Esophagus squamous epithelium (tissue), 5 donors: ENCODE measurements around the gene ITGA11. TPM values are rescaled to one million over a fixed set of nuclear protein-coding genes. Genes with fewer than 3 reads are reported as not detected.

ENCODE experiments used
- DNase-seq: peaks from one replicate; lab custom pipeline; 2025; lab: John Stamatoyannopoulos, UW
- H3K27ac ChIP-seq, 4 donors: fragments of 200-600 bp; sonication (generic); one replicate each; pipeline ENCODE4 v1.5.1; 2016 to 2019; ENCODE audit warnings: mild to moderate bottlenecking in 1 of 4
- H3K27me3 ChIP-seq, 4 donors: fragments of 200-600 bp; sonication (generic); 1 replicate in 3 of 4; 2 replicates in 1 of 4; pipeline versions ENCODE4 v1.5.1 to v1.6.0; 2017 to 2021; ENCODE audit warnings: antibody characterized with exemption in 1 of 4
- H3K36me3 ChIP-seq, 3 donors: fragments of 200-600 bp; sonication (generic); one replicate each; pipeline ENCODE4 v1.5.1; 2016 to 2019
- H3K4me1 ChIP-seq, 3 donors: fragments of 200-600 bp; sonication (generic); one replicate each; pipeline ENCODE4 v1.5.1; 2017 to 2019
- H3K4me3 ChIP-seq, 4 donors: fragments of 200-600 bp; sonication (generic); 1 replicate in 3 of 4; 2 replicates in 1 of 4; pipeline ENCODE4 v1.5.1; 2016 to 2019; ENCODE audit warnings: mild to moderate bottlenecking in 2 of 4, moderate library complexity in 1 of 4
- H3K9me3 ChIP-seq, 3 donors: fragments of 200-600 bp; sonication (generic); one replicate each; pipeline ENCODE4 v1.5.1; 2016 to 2019
- POLR2A ChIP-seq, 4 donors: fragments of 450-650 bp; IDR thresholded peaks; one replicate each; pipeline ENCODE4 v1.6.1; 2017; ENCODE audit warnings: antibody characterized with exemption in 4 of 4, mild to moderate bottlenecking in 4 of 4, moderate library complexity in 3 of 4
- WGBS, 2 donors: methylation state at CpG; one replicate each; pipeline ENCODE4 v1.1.5; 2018; 5-methylcytosine and 5-hydroxymethylcytosine counted together
- intact Hi-C: fragments of 100-400 bp; cut with DNase I; formaldehyde crosslinking; loops from one replicate; pipeline ENCODE4 v1.15.0; 2022
- total RNA-seq, 4 donors: library from RNA; depleted of rRNA; stranded (reverse); fragments of >200 nt; gene quantifications; one replicate each; pipeline ENCODE4 v1.1.0, GENCODE V29; 2016
- TF ChIP-seq, protein P1 (sequence below), 6 experiments: fragments of 450-650 bp in 4 of 6; fragments of 200-600 bp in 2 of 6; sonication (generic) in 2 of 6; IDR thresholded peaks; one replicate each; pipeline ENCODE4 v1.5.1; 2016 to 2019; ENCODE audit warnings: antibody characterized with exemption in 6 of 6, mild to moderate bottlenecking in 4 of 6, moderate library complexity in 4 of 6
- donor health status: DM: yes; HTN: yes; CAD: no.

ITGA11 gene
- total RNA-seq, 4 donors from 2014 or later, result 0.19 to 2.9 (median 0.81) TPM

DNA sequence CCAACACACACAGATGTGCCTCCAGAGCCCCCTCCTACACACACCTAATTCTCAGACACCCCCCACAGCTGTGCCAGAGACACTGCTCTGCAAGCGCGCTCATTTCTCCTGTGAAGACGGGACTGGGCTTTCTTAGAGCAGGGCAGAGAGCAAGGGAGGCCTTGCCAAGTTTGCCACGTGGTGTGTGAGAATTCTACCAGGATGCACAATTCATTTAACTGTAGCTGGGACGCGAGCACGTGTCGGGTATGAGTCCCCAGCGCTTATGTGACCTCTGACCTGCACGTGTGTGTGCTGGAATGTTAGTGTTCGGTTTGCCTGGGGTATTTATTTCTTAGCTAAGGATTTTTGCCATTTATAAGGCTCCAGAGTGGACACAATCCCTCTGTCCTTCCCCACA lies 117.4 kb downstream of the ITGA11 start:
- Histone ChIP-seq H3K9me3 (no peaks in the 10 kb centered on the region), H3K36me3 (no peaks in the 10 kb centered on the region), H3K27me3 (peaks cover 0 to 31% (median 0%) of the 10 kb centered on the region in 4 donors), H3K4me1 (peaks cover 0 to 21% (median 4%) of the 10 kb centered on the region in 3 donors), H3K4me3 (no peak overlapping the region), H3K27ac (no peak overlapping the region)
- WGBS, 2 donors, result 79 to 83% methylated on average over 5 to 9 of the region's 11 CpGs
- TF ChIP-seq, protein P1, sequence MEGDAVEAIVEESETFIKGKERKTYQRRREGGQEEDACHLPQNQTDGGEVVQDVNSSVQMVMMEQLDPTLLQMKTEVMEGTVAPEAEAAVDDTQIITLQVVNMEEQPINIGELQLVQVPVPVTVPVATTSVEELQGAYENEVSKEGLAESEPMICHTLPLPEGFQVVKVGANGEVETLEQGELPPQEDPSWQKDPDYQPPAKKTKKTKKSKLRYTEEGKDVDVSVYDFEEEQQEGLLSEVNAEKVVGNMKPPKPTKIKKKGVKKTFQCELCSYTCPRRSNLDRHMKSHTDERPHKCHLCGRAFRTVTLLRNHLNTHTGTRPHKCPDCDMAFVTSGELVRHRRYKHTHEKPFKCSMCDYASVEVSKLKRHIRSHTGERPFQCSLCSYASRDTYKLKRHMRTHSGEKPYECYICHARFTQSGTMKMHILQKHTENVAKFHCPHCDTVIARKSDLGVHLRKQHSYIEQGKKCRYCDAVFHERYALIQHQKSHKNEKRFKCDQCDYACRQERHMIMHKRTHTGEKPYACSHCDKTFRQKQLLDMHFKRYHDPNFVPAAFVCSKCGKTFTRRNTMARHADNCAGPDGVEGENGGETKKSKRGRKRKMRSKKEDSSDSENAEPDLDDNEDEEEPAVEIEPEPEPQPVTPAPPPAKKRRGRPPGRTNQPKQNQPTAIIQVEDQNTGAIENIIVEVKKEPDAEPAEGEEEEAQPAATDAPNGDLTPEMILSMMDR (IDR thresholded peaks at IDR 0.05), result no peak
- TF ChIP-seq POLR2A (IDR thresholded peaks at IDR 0.05), result no peak
- intact Hi-C loops, result loop anchor here (10.0 kb wide), 1 partner anchor 240 kb away; no protein-coding TSS in a partner anchor
- no peak for DNase-seq

DNA sequence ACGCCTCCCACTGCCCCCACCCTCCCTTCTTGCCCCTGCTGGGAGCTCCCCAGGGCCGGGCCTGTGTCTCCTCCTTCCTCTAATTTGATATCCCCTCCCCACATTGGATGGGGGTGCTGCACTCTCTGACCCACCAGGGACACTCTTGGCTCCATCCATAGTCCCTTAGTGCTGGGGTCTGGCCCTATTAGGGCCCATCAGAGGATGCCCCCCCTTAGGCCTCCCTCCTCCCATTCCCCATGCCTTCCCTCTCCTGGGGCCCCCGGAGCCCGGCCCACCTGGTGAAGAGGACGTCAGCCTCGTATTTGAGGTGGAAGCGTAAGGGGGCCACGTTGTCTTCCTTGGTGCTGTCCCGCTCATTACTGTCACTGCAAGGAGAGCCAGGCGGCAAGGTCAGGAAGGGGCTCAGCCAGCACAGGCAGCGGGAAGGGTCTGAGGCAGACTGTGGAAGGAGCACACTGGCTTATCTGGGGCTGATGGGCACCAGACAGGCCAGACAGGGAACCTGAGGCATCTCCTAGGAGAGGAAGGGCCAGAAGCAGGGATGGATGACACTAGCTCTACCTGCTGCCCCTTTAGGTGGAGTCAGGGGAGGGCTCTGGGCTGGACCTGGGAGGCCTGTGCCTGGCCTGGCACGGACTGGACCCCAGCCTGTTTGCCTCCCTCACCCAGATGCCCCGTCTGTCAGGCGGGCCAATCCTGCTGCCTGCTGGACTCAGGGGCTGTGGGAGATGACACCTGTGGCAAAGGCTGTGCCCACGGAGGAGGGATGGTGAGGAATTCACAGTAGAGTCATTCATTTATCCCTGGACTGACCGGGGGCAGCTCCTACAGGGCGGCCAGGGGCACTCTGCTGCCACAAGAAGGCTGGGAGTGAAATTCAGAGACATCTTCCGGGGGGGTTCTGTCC lies 118.2 kb downstream of the ITGA11 start:
- TF ChIP-seq, protein P1 (IDR thresholded peaks at IDR 0.05), result no peak
- no peak for TF ChIP-seq POLR2A (IDR thresholded peaks at IDR 0.05)
- Histone ChIP-seq H3K4me3 (no peak overlapping the region), H3K9me3 (no peaks in the 10 kb centered on the region), H3K4me1 (peaks cover 0 to 21% (median 4%) of the 10 kb centered on the region in 3 donors), H3K27me3 (peaks cover 0 to 31% (median 0%) of the 10 kb centered on the region in 4 donors), H3K36me3 (no peaks in the 10 kb centered on the region), H3K27ac (no peak overlapping the region)
- WGBS, 2 donors, result 79 to 83% methylated on average over 6 to 7 of the region's 18 CpGs
- intact Hi-C loops, result loop anchor here (10.0 kb wide), 1 partner anchor 241 kb away; no protein-coding TSS in a partner anchor
- no peak for DNase-seq

DNA sequence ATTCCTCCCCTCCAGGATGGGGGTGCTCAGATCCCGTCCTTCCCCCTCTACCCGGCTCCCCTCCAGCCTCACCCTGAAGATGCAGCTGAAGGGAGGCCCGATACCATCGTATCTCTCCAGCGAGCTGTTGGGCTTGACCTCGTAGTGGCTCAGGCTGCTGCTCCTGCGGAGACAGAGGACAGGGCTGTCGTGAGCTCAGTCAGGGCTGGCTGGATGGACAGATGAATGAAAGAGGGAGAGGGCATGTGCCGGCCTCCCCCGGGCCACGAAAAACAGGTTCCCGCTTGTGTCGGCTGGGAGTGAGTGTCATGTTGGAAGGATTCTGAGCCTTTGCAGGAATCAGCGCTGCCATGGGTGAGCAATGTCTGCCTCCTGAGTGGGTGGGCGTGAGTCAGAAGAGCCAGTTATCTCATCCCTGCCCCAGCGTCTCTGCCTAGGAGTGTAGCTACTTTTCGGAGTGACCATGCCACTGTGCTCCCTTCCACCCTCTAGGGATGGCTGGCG lies 119.2 kb downstream of the ITGA11 start:
- peaks cover 0 to 21% (median 4%) of the 10 kb centered on the region in 3 donors for H3K4me1 ChIP-seq
- H3K4me3 ChIP-seq, result no peak overlapping the region
- H3K27me3 ChIP-seq, result peaks cover 0 to 31% (median 0%) of the 10 kb centered on the region in 4 donors
- H3K27ac ChIP-seq, result no peak overlapping the region
- no peaks in the 10 kb centered on the region for H3K36me3 ChIP-seq
- 72 to 80% methylated on average over 1 to 11 of the region's 18 CpGs for WGBS, 2 donors
- DNase-seq, result no peak
- intact Hi-C loops, result loop anchor here (10.0 kb wide), 1 partner anchor 242 kb away; no protein-coding TSS in a partner anchor
- TF ChIP-seq, protein P1 (IDR thresholded peaks at IDR 0.05), result no peak
- TF ChIP-seq POLR2A (IDR thresholded peaks at IDR 0.05), result no peak
- H3K9me3 ChIP-seq, result no peaks in the 10 kb centered on the region

DNA sequence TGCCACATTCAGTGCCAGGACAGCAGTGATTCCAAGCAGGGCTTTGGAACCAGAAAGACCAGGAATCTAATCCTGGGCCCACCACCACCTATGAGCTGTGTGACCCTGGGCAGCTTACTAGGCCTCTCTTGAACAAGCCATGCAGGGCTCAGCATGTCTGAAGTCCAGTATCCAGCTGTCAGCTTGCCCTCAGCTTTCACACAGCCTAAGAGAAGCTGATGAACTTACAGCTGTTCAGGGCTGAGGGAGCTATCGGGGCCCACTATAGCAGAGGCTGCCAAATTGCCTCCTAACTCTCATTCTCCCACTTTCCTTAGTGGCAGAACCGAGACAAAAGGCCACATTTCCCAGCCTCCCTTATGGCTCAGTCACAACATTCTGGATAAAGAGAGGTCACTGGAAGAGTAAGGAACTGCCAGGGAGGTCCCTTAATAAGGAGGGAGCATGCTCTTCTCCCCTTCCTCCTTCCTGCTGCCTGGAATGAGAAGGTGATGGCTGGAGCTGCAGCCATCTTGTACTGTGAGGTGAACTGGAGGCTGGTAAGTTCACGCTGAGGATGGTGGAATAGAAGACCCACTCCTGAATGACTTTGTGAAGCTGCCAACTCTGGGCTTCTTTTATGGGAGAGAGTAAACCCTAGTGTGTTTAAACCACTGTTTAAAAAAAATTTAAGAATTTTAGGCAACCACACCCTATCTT lies 120.0 kb downstream of the ITGA11 start:
- TF ChIP-seq POLR2A (IDR thresholded peaks at IDR 0.05), result no peak
- TF ChIP-seq, protein P1 (IDR thresholded peaks at IDR 0.05), result no peak
- WGBS, 2 donors, result 78 to 84% methylated on average over 2 to 3 of the region's 3 CpGs
- intact Hi-C loops, result loop anchor here (10.0 kb wide), 1 partner anchor 243 kb away; no protein-coding TSS in a partner anchor
- H3K36me3 ChIP-seq, result no peaks in the 10 kb centered on the region
- H3K4me3 ChIP-seq, result no peak overlapping the region
- H3K9me3 ChIP-seq, result no peaks in the 10 kb centered on the region
- H3K27ac ChIP-seq, result no peak overlapping the region
- H3K27me3 ChIP-seq, result peaks cover 0 to 38% (median 0%) of the 10 kb centered on the region in 4 donors
- DNase-seq, result no peak
- peaks cover 0 to 22% (median 4%) of the 10 kb centered on the region in 3 donors for H3K4me1 ChIP-seq
